ENCODE results near the gene TMTC1. TPM values are rescaled to one million over a fixed set of nuclear protein-coding genes. Genes with fewer than 3 reads are reported as not detected.

TMTC1 gene
- total RNA-seq, 2 donors from 2014 or later, result 15.6 to 20.1 TPM

GRCh38 chr12:29713729-29714128 lies 70.0 kb downstream of the TMTC1 start:
- H3K36me3 ChIP-seq (replicated peaks in 1 of 2; ENCODE audit: insufficient read depth in 1 of 2, low read depth in 2 of 2), result no peaks in the 10 kb centered on the region
- no peaks in the 10 kb centered on the region for H3K4me1 ChIP-seq
- H3K27ac ChIP-seq, result no peak overlapping the region
- H3K27me3 ChIP-seq, result no peaks in the 10 kb centered on the region
- ATAC-seq (no peak), DNase-seq (no peak)
- H3K4me3 ChIP-seq, result no peak overlapping the region
- no peaks in the 10 kb centered on the region for H3K9me3 ChIP-seq
- TF ChIP-seq CTCF (IDR thresholded peaks at IDR 0.05), result no peak
- intact Hi-C loops (cut with DNase I), result no loop called here
- WGBS, 2 donors, result 51 to 57% methylated on average over 3 of the region's 3 CpGs

- no peak overlapping the region for H3K27ac ChIP-seq
- no peak for DNase-seq
These were observed 72.4 kb downstream of the TMTC1 start for GRCh38 chr12:29711381-29711780.

GRCh38 chr12:29710104-29710503 lies 73.6 kb downstream of the TMTC1 start:
- TF ChIP-seq CTCF (IDR thresholded peaks at IDR 0.05) (no peak), POLR2A (IDR thresholded peaks at IDR 0.05) (no peak)
- no peaks in the 10 kb centered on the region for H3K27me3 ChIP-seq
- intact Hi-C loops (cut with DNase I), result no loop called here
- ATAC-seq (peak; percentile 27), DNase-seq (peak in 1 of 4 donors; percentile 24)
- H3K4me1 ChIP-seq, result no peaks in the 10 kb centered on the region
- 38 to 53% methylated on average over 5 of the region's 5 CpGs for WGBS, 2 donors
- no peak overlapping the region for H3K27ac ChIP-seq
- H3K4me3 ChIP-seq, result no peak overlapping the region
- H3K36me3 ChIP-seq (replicated peaks in 1 of 2; ENCODE audit: insufficient read depth in 1 of 2, low read depth in 2 of 2), result no peaks in the 10 kb centered on the region
- H3K9me3 ChIP-seq, result no peaks in the 10 kb centered on the region

More at GRCh38 chr12:29711381-29711780, 72.4 kb downstream of the TMTC1 start:
- TF ChIP-seq CTCF (IDR thresholded peaks at IDR 0.05), result no peak
- no peak for TF ChIP-seq POLR2A (IDR thresholded peaks at IDR 0.05)
- H3K27me3 ChIP-seq, result no peaks in the 10 kb centered on the region
- no peaks in the 10 kb centered on the region for H3K9me3 ChIP-seq
- no peak for ATAC-seq
- no peaks in the 10 kb centered on the region for H3K4me1 ChIP-seq
- intact Hi-C loops (cut with DNase I), result no loop called here
- H3K36me3 ChIP-seq (replicated peaks in 1 of 2; ENCODE audit: insufficient read depth in 1 of 2, low read depth in 2 of 2), result no peaks in the 10 kb centered on the region
- WGBS, 2 donors, result 25 to 30% methylated on average over 2 of the region's 2 CpGs
- no peak overlapping the region for H3K4me3 ChIP-seq

- Histone ChIP-seq H3K36me3 (replicated peaks in 1 of 2; ENCODE audit: insufficient read depth in 1 of 2, low read depth in 2 of 2) (no peaks in the 10 kb centered on the region), H3K27ac (no peak overlapping the region), H3K9me3 (no peaks in the 10 kb centered on the region), H3K4me1 (no peaks in the 10 kb centered on the region), H3K27me3 (no peaks in the 10 kb centered on the region), H3K4me3 (no peak overlapping the region)
- TF ChIP-seq CTCF (IDR thresholded peaks at IDR 0.05) (no peak), POLR2A (IDR thresholded peaks at IDR 0.05) (no peak)
- intact Hi-C loops (cut with DNase I), result no loop called here
- ATAC-seq (no peak), DNase-seq (no peak)
- WGBS, 2 donors, result 42 to 51% methylated on average over 3 of the region's 3 CpGs
These were observed 74.2 kb downstream of the TMTC1 start for GRCh38 chr12:29709496-29710040.

GRCh38 chr12:29709054-29709453 lies 74.7 kb downstream of the TMTC1 start:
- Histone ChIP-seq H3K36me3 (replicated peaks in 1 of 2; ENCODE audit: insufficient read depth in 1 of 2, low read depth in 2 of 2) (no peaks in the 10 kb centered on the region), H3K4me3 (no peak overlapping the region), H3K9me3 (no peaks in the 10 kb centered on the region), H3K27me3 (no peaks in the 10 kb centered on the region), H3K4me1 (no peaks in the 10 kb centered on the region), H3K27ac (no peak overlapping the region)
- no peak for TF ChIP-seq POLR2A (IDR thresholded peaks at IDR 0.05)
- TF ChIP-seq CTCF (IDR thresholded peaks at IDR 0.05), result no peak
- intact Hi-C loops (cut with DNase I), result no loop called here
- no peak for DNase-seq
- ATAC-seq, result no peak

Measured in body of pancreas (tissue), 4 donors.